Skin epidermis (tissue), 12 donors: Measurements from ENCODE around the gene APOA5.

Experiments
- H3K27ac ChIP-seq, 21 experiments: fragments of 200-600 bp; sonication (generic) in 11 of 21; one replicate each; pipeline ENCODE4 v1.5.0; 2020; ENCODE audit warnings: mild to moderate bottlenecking in 3 of 21, inconsistent platforms in 2 of 21, moderate library complexity in 2 of 21
- H3K4me3 ChIP-seq, 7 experiments: fragments of 200-600 bp; sonication (generic) in 2 of 7; one replicate each; pipeline ENCODE4 v1.5.0; 2020; ENCODE audit warnings: inconsistent platforms in 2 of 7, mild to moderate bottlenecking in 2 of 7, moderate library complexity in 1 of 7

The APOA5 gene

GRCh38 chr11:116828632-116829524 is 37.2 kb upstream of the APOA5 start:
- no peak overlapping the region for H3K27ac ChIP-seq

GRCh38 chr11:116827461-116827860 is 35.8 kb upstream of the APOA5 start:
- Histone ChIP-seq H3K4me3 (no peak overlapping the region), H3K27ac (no peak overlapping the region)

More at GRCh38 chr11:116828632-116829524, 37.2 kb upstream of the APOA5 start:
- H3K4me3 ChIP-seq = no peak overlapping the region

GRCh38 chr11:116826751-116827431 is 35.2 kb upstream of the APOA5 start:
- H3K27ac ChIP-seq = no peak overlapping the region

DNA sequence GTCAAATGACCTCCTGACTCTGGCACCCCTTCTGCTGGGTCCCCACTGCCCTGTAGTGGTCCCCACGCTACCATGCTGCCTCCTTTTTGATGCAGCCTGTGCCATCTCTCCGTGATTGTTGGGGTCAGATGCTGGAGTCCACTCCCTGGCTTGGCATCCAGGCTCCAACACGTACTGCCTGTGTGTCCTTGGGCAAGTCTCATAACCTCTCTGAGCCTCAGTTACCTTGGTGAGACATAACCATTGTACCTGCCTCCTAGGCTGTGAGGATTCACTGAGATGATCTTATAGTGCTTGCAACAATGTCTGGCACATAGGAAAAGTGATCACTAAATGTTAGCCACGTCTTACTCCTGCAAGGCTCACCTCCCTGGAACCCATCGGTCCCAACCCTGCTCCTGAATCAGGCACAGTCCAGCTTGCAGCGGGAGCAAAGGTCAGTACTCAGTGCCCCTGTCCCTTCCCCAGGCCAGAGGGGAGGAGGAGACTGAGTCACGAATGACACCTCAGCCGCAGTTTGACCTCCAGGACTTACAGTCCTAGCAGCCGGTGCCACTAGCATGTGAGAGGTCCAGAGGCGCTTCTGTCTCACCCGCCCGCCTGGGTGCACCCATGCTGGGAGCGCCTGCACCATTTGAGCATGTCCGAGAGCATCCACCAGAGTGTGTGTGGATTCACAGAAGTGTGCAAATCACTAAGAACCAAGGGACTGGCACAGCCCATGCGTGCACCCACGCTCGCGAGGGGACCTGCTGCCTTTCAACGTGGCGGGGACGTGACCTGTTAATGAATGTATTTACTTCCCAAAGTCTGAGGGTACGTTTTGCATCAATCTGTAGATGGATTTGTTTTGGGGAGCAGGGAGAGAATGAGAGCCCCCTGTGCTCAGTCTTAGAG is 34.4 kb upstream of the APOA5 start:
- H3K27ac ChIP-seq = no peak overlapping the region
- no peak overlapping the region for H3K4me3 ChIP-seq

More at GRCh38 chr11:116826751-116827431, 35.2 kb upstream of the APOA5 start:
- H3K4me3 ChIP-seq = no peak overlapping the region

- H3K4me3 ChIP-seq = no peak overlapping the region
- no peak overlapping the region for H3K27ac ChIP-seq
Measured at GRCh38 chr11:116825434-116825833, 33.8 kb upstream of the APOA5 start.

DNA sequence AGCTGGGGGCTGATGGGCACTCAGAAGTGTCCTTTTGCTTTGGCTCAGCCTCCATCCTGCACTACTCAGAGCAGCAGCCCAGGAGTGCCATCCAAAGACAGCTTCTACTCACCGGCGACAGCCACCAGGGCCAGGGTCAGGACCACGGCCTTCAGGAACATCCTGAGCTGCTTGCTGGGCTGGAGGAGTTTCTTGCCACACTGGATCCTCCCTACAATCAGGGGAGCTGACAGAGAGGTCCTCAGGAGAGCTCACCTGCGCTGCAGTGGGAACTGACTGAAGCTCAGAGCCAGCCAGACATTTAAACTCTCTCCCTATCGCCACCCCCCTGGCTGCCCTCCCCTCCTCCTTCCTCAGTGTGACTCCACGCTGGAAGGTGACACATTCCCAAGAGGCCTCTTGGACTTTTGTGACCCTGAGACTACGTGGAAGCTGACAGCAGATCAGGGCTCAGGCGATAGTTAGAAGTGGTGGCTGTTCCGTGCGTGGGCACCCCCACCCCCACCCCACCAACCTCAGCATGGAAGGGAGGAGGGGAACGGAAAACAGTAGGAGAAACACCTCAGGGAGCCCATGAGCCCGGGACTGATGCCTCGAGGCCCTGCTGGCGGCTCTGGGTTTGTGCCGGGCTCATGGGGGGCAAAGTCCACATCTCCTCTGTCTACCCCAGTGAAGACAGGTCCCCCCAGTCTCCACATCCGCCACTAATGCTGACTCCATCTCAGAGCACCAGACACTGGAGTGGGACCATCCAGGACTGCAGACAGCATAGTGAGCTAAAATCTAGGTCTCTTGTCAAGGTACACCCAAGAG is 31.6 kb upstream of the APOA5 start, which contains the start of gene APOA4:
TSS of gene APOA4 (minus strand) at position 274 of the 813 bp plus-strand sequence. CDS start at position 161, 113 bp downstream.
- Histone ChIP-seq H3K27ac (no peak within 1 kb of the TSS), H3K4me3 (no peak within 1 kb of the TSS)

- no peak overlapping the region for H3K27ac ChIP-seq
- no peak overlapping the region for H3K4me3 ChIP-seq
Measured at GRCh38 chr11:116822575-116822974, 30.9 kb upstream of the APOA5 start.

GRCh38 chr11:116821050-116821918 is 29.6 kb upstream of the APOA5 start:
- H3K4me3 ChIP-seq = no peak overlapping the region
- H3K27ac ChIP-seq = no peak overlapping the region

- Histone ChIP-seq H3K27ac (no peak overlapping the region), H3K4me3 (no peak overlapping the region)
Measured at GRCh38 chr11:116819049-116819448, 27.4 kb upstream of the APOA5 start.

- Histone ChIP-seq H3K4me3 (no peak overlapping the region), H3K27ac (no peak overlapping the region)
Measured at GRCh38 chr11:116814502-116814901, 22.8 kb upstream of the APOA5 start.

GRCh38 chr11:116813781-116814471 is 22.2 kb upstream of the APOA5 start:
- no peak overlapping the region for H3K27ac ChIP-seq
- no peak overlapping the region for H3K4me3 ChIP-seq

DNA sequence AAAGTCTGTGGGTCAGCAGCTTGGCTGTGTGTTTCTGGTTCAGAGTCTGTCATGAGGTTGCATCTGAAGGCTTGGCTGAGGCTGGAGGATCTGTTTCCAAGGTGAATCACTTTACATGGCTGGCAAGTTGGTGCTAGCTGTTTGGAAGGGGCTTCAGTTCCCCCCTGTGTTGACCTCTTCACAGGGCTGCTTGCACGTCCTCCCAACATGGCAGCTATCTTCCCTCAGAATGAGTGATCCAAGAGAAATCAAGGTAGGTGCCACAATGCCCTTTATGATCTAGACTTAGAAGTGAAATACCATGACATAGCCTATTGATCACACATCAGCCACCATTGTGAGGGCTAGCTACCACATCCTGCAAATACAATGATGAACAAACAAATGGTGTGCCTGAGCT is 21.5 kb upstream of the APOA5 start:
- Histone ChIP-seq H3K4me3 (no peak overlapping the region), H3K27ac (no peak overlapping the region)

GRCh38 chr11:116812109-116812508 is 20.4 kb upstream of the APOA5 start:
- H3K27ac ChIP-seq = no peak overlapping the region
- no peak overlapping the region for H3K4me3 ChIP-seq

- Histone ChIP-seq H3K4me3 (no peak overlapping the region), H3K27ac (no peak overlapping the region)
Measured at GRCh38 chr11:116811194-116811593, 19.5 kb upstream of the APOA5 start.

- H3K27ac ChIP-seq = no peak overlapping the region
Measured at GRCh38 chr11:116808262-116809175, 16.8 kb upstream of the APOA5 start.

GRCh38 chr11:116807601-116808261 is 16.1 kb upstream of the APOA5 start:
- H3K4me3 ChIP-seq = no peak overlapping the region
- no peak overlapping the region for H3K27ac ChIP-seq

More at GRCh38 chr11:116808262-116809175, 16.8 kb upstream of the APOA5 start:
- no peak overlapping the region for H3K4me3 ChIP-seq
